Prostate gland (tissue), 2 donors: ENCODE data around the gene TMA7. TPM values are rescaled to one million over a fixed set of nuclear protein-coding genes. Genes with fewer than 3 reads are reported as not detected.

Source experiments
- DNase-seq: peaks from one replicate; pipeline ENCODE4 v3.0.0-alpha.2; 2019; ENCODE audit warnings: low spot score
- H3K27ac ChIP-seq, 2 donors: fragments of 200-600 bp; sonication (generic); 2 replicates each; pipeline ENCODE4 v1.5.1; 2017 to 2019
- H3K27me3 ChIP-seq: fragments of 200-600 bp; sonication (generic); replicated peaks from 2 replicates; pipeline ENCODE4 v1.5.1; 2019; ENCODE audit not compliant: insufficient read depth
- H3K36me3 ChIP-seq, 2 donors: fragments of 200-600 bp; sonication (generic); 1 replicate in 1 of 2; 2 replicates in 1 of 2; pipeline versions ENCODE4 v1.5.1 to v1.8.1; 2017 to 2019
- H3K4me1 ChIP-seq: fragments of 200-600 bp; sonication (generic); replicated peaks from 2 replicates; pipeline ENCODE4 v1.5.1; 2019
- H3K4me3 ChIP-seq, 2 donors: fragments of 200-600 bp; sonication (generic); 2 replicates each; pipeline ENCODE4 v1.5.1; 2017 to 2019
- H3K9me3 ChIP-seq: fragments of 200-600 bp; sonication (generic); 2 replicates; pipeline ENCODE4 v1.5.1; 2017
- POLR2A ChIP-seq: fragments of 450-650 bp; IDR thresholded peaks from one replicate; pipeline ENCODE4 v1.6.1; 2016; ENCODE audit warnings: antibody characterized with exemption, mild to moderate bottlenecking
- POLR2AphosphoS5 ChIP-seq: sonication (generic); formaldehyde crosslinking; IDR thresholded peaks from one replicate; pipeline ENCODE4 v1.6.1; 2017; ENCODE audit warnings: antibody characterized with exemption
- WGBS: methylation state at CpG from one replicate; pipeline ENCODE4 v1.1.5; 2018; 5-methylcytosine and 5-hydroxymethylcytosine counted together
- intact Hi-C: fragments of 100-400 bp; cut with DNase I; formaldehyde crosslinking; loops from one replicate; pipeline ENCODE4 v1.14.2; 2022
- total RNA-seq, 2 donors: library from RNA; depleted of rRNA; stranded (reverse); fragments of >200 nt; gene quantifications; one replicate each; pipeline ENCODE4 v1.1.0, GENCODE V29; 2016
- TF ChIP-seq, protein P1 (sequence below), 4 experiments: fragments of 200-600 bp in 2 of 4; fragments of 450-650 bp in 2 of 4; sonication (generic) in 2 of 4; IDR thresholded peaks; 1 replicate in 3 of 4; 2 replicates in 1 of 4; pipeline ENCODE4 v1.5.1; 2016 to 2019; ENCODE audit warnings: antibody characterized with exemption in 4 of 4, mild to moderate bottlenecking in 2 of 4, moderate library complexity in 2 of 4

TMA7 gene
- total RNA-seq, 2 donors from 2014 or later = 310 to 446 TPM

DNA sequence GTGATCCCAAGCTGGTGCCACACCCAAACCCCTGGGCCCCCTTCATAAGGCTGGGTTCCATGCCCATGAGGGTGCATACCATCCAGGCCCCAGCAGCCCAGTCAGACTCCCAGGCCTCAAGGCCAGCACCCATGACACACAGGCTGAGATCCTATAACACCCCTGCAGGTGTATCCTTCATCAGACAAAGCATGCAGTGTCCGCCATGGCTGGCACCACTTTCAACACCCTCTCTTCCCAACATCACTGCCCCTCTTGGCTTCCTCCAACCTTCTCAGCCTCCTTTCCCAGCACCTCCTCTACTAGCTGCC lies 3.6 kb upstream of the TMA7 start:
- no peaks in the 10 kb centered on the region for H3K9me3 ChIP-seq
- no peak overlapping the region for H3K27ac ChIP-seq
- intact Hi-C loops = loop anchor here (1.0 to 10.0 kb wide), 3 partner anchors 132 to 244 kb away; partner anchors contain the start of gene NME6
- TF ChIP-seq, protein P1, sequence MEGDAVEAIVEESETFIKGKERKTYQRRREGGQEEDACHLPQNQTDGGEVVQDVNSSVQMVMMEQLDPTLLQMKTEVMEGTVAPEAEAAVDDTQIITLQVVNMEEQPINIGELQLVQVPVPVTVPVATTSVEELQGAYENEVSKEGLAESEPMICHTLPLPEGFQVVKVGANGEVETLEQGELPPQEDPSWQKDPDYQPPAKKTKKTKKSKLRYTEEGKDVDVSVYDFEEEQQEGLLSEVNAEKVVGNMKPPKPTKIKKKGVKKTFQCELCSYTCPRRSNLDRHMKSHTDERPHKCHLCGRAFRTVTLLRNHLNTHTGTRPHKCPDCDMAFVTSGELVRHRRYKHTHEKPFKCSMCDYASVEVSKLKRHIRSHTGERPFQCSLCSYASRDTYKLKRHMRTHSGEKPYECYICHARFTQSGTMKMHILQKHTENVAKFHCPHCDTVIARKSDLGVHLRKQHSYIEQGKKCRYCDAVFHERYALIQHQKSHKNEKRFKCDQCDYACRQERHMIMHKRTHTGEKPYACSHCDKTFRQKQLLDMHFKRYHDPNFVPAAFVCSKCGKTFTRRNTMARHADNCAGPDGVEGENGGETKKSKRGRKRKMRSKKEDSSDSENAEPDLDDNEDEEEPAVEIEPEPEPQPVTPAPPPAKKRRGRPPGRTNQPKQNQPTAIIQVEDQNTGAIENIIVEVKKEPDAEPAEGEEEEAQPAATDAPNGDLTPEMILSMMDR (IDR thresholded peaks at IDR 0.05) = no peak
- TF ChIP-seq POLR2A (no peak), POLR2AphosphoS5 (no peak)
- 4% methylated on average over 1 of the region's 1 CpG for WGBS
- H3K4me3 ChIP-seq = no peak overlapping the region
- H3K4me1 ChIP-seq = no peaks in the 10 kb centered on the region
- no peaks in the 10 kb centered on the region for H3K36me3 ChIP-seq
- H3K27me3 ChIP-seq = no peaks in the 10 kb centered on the region
- no peak for DNase-seq

DNA sequence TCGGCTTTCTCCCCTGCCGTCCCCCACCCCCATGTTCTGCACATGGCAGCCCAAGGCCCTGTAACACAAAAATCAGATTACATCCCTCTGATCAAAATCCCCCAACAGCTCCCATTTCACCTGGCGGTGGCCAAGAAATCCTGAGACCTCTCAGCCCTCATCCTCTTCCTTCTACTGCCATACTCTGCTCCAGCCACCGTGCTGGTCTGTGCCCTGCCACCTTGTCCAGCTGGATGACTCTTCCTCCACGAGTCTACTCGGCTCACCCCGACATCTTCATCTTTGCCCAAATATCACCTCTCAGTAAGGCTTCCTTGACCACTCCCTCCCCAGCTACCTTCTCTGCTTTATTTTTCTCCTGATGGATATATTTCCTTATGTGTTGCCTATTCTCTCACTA lies 3.2 kb upstream of the TMA7 start:
- Histone ChIP-seq H3K36me3 (no peaks in the 10 kb centered on the region), H3K9me3 (no peaks in the 10 kb centered on the region), H3K4me1 (no peaks in the 10 kb centered on the region), H3K27ac (no peak overlapping the region), H3K4me3 (no peak overlapping the region), H3K27me3 (no peaks in the 10 kb centered on the region)
- TF ChIP-seq POLR2AphosphoS5 (no peak), POLR2A (no peak)
- TF ChIP-seq, protein P1 (IDR thresholded peaks at IDR 0.05) = no peak
- 83% methylated on average over 7 of the region's 7 CpGs for WGBS
- DNase-seq = no peak
- intact Hi-C loops = loop anchor here (1.0 to 10.0 kb wide), 3 partner anchors 132 to 245 kb away; partner anchors contain the start of gene NME6

DNA sequence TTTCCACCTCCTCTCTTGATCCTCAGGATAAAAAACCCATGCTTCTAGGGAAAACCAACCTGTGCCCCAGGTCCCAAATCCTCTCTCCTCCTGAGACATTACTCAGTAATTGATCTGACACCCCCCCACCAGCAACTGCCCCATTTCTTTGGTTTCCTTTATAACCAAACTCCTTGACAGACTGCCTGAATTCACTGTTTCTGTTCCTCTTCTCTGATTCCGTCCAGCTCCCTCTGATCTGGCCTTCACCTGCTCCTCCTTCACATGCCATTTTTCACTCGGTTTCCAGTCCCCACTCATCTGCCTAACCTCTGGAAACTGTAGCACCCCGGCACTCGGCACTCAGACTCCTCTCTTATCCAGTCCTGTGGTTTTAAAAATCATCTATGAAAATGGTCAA lies 2.2 kb upstream of the TMA7 start:
- DNase-seq = no peak
- no peaks in the 10 kb centered on the region for H3K27me3 ChIP-seq
- no peaks in the 10 kb centered on the region for H3K9me3 ChIP-seq
- no peak overlapping the region for H3K4me3 ChIP-seq
- 81% methylated on average over 4 of the region's 4 CpGs for WGBS
- no peak overlapping the region for H3K27ac ChIP-seq
- no peak for TF ChIP-seq POLR2A
- TF ChIP-seq, protein P1 (IDR thresholded peaks at IDR 0.05) = no peak
- no peak for TF ChIP-seq POLR2AphosphoS5
- no peaks in the 10 kb centered on the region for H3K4me1 ChIP-seq
- H3K36me3 ChIP-seq = no peaks in the 10 kb centered on the region
- intact Hi-C loops = loop anchor here (5.0 to 10.0 kb wide), 2 partner anchors 133 to 246 kb away; partner anchors contain the start of gene NME6

DNA sequence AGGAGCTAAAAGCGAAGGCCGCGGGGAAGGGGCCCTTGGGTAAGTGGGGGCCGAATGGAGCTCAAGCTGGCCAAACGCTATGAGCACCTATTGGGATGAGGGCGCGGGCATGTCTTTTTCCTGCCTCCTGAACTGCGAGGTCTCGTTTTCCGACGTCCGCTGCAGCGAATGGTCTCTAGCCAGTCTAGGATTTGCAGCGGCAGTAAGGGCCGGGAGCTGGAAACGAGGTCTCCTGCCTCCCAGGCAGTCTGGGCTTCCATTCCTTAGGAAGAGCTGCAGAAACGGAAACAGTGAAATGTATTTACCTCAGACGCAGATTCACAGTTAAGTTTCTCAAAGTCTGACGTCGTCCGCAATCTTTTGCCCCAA lies 517 bp downstream of the TMA7 start:
- Histone ChIP-seq H3K4me3 (peak overlapping the region; percentile 87 to 96), H3K4me1 (no peaks in the 10 kb centered on the region), H3K36me3 (no peaks in the 10 kb centered on the region), H3K27me3 (no peaks in the 10 kb centered on the region), H3K9me3 (no peaks in the 10 kb centered on the region), H3K27ac (peak overlapping the region; percentile 89 to 91)
- intact Hi-C loops = no loop called here
- no peak for DNase-seq
- 1% methylated on average over 21 of the region's 21 CpGs for WGBS
- TF ChIP-seq POLR2AphosphoS5 (no peak), POLR2A (no peak)
- TF ChIP-seq, protein P1 (IDR thresholded peaks at IDR 0.05) = no peak

DNA sequence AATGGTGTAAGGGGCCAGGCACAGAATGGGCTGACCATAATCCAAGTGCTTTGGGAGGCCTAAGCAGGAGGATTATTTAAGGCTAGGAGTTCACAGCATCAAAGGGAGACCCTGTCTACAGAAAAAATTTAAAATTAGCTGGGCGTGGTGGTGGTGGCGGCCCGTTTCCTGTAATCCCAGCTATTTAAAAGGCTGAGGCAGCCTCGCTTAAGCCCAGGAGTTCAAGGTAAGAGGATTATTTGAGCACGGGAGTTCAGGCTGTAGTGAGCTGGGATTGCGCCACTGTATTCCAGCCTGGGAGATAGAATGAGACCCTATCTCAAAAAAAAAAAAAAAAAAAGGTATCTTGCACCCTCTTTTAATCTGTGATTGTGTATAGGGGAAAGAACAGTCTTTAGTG lies 1.9 kb downstream of the TMA7 start:
- intact Hi-C loops = no loop called here
- Histone ChIP-seq H3K36me3 (no peaks in the 10 kb centered on the region), H3K9me3 (no peaks in the 10 kb centered on the region), H3K4me1 (no peaks in the 10 kb centered on the region), H3K27ac (no peak overlapping the region), H3K27me3 (no peaks in the 10 kb centered on the region), H3K4me3 (no peak overlapping the region)
- DNase-seq = no peak
- WGBS = 76% methylated on average over 6 of the region's 6 CpGs
- TF ChIP-seq POLR2A (no peak), POLR2AphosphoS5 (no peak)
- TF ChIP-seq, protein P1 (IDR thresholded peaks at IDR 0.05) = no peak
